GM12864 (cell line): ENCODE measurements around the gene UGGT2.

Experiments used
- DNase-seq: peaks from one replicate; pipeline ENCODE4 v3.0.0-alpha.2; 2011; ENCODE audit warnings: low read depth
- H3K4me3 ChIP-seq: 2 replicates; pipeline ENCODE4 v1.5.1; 2011; ENCODE audit warnings: mild to moderate bottlenecking, low read depth, low read length, control low read depth
- TF ChIP-seq, protein P1 (sequence below): IDR thresholded peaks from 2 replicates; pipeline ENCODE4 v1.5.1; 2011; ENCODE audit warnings: low read depth, mild to moderate bottlenecking, moderate library complexity, low read length, control low read depth, inconsistent platforms; ENCODE audit errors: missing control alignments

Gene UGGT2

DNA sequence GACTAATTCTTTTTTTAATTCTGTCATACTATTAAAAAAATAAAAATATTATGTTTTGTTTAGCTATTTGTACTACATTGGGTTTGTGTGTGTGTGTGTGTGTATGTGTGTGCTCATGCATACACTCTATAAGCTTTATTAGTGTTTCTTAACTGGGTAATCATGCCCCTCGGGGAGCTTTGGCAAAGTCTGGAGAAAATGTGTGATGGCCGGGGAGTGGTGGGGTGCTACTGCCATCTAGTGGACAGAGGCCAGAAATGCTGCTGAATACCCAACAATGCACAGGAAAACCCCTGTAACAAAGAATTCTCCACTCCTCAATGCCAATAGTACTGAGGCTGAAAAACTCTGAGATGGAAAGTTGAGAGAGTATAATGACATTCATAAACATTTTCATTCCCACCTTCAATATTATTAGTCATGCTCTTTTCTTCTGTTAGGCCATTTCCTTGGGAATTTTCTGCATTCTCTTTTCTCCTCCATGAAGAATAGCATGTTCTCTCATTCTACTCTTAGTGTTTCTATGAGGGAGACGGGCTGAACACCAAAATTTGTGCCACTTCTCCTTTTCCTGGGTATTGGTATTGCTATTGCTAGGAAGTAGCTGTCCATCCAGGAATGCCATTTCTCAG, 219.0 kb downstream of the UGGT2 start:
- no peak overlapping the region for H3K4me3 ChIP-seq
- TF ChIP-seq, protein P1, sequence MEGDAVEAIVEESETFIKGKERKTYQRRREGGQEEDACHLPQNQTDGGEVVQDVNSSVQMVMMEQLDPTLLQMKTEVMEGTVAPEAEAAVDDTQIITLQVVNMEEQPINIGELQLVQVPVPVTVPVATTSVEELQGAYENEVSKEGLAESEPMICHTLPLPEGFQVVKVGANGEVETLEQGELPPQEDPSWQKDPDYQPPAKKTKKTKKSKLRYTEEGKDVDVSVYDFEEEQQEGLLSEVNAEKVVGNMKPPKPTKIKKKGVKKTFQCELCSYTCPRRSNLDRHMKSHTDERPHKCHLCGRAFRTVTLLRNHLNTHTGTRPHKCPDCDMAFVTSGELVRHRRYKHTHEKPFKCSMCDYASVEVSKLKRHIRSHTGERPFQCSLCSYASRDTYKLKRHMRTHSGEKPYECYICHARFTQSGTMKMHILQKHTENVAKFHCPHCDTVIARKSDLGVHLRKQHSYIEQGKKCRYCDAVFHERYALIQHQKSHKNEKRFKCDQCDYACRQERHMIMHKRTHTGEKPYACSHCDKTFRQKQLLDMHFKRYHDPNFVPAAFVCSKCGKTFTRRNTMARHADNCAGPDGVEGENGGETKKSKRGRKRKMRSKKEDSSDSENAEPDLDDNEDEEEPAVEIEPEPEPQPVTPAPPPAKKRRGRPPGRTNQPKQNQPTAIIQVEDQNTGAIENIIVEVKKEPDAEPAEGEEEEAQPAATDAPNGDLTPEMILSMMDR, result peak; percentile 87
- peak; percentile 29 for DNase-seq

DNA sequence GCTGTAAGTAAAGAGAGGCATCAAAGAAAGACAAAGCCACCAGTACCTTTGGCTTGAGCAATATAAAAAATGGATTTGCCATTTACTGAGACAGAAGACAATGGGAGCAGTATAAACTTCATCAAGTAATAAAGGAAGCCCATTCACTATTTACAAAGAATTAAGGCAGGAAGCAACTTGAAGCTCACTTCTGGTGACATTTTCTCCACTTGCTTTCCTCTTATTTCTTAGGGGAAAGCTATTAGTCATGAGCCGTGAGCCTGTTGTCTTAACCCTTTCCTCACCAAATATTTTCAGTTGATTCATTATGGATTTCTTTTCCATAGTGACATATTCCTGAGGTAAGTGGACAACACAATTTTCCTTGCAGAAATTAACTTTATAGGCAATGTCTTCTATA, 219.5 kb downstream of the UGGT2 start:
- DNase-seq, result no peak
- TF ChIP-seq, protein P1, result no peak
- no peak overlapping the region for H3K4me3 ChIP-seq

DNA sequence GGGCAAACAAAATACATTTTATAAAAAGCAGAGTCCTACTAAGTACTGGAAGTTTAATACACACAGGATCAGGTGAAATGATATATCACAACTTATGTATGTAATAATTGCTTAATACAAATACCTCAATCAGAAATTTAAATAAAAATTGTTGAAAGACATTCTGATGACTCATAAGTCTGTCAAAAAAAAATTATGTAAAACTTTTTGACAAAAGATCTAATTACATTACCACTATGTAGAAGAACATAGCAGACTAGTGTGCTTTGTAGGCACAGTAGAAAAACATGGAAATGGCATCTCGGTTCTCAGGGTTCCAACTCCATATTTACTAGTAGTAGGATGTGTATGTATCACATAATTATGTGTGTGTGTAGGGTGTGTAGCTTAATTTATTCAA, 220.1 kb downstream of the UGGT2 start:
- TF ChIP-seq, protein P1, result no peak
- H3K4me3 ChIP-seq, result no peak overlapping the region
- DNase-seq, result no peak

DNA sequence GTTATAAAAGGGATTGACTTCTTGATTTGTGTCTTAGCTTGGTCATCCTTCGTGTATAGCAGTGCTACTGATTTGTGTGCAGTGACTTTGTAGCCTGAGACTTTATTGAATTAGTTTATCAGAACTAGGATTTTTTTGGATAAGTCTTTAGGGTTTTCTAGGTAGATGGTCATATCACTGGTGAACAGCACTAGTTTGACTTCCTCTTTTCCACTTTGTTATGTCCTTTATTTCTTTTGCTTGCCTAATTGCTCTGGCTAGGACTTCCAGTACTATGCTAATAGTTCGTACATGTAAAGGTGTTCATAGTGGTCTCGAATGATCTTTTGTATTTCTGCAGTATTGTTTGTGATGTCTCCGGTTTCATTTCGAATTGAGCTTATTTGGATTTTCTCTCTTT, 230.9 kb downstream of the UGGT2 start:
- TF ChIP-seq, protein P1, result no peak
- DNase-seq, result no peak
- H3K4me3 ChIP-seq, result no peak overlapping the region

DNA sequence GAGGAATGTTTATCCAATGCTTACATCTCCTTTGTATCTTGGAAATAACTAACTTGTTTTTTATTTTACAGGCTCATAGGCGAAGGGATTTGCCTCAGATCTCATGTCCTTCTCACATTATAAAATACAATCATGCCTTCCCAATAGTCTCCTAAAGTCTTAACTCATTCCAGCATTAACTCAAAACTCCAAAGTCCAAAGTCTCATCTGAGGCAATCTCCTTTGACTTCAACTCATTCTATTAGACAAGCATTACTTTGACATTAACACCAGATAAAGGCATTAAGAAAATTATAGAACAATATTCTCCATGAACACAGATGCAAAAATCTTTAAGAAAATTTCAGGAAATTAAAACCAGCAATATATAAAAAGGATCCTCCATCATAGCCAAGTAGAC, 238.7 kb downstream of the UGGT2 start:
- no peak for DNase-seq
- TF ChIP-seq, protein P1, result no peak

DNA sequence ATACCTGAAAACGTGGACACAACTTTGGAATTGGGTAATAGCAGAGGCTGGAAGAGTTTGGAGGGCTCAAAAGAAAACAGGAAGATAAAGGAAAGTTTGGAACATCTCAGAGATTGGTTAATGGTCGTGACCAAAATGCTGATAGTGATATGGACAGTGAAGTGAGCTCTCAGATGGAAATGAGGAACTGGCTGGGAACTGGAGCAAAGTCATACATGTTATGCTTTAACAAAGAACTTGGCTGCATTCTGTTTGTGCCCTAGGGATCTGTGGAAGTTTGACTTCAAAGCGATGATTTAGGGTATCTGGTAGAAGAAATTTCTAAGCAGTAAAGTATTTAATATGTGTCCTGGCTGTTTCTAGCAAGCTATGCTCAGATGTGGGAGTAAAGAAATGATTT, 240.1 kb downstream of the UGGT2 start:
- TF ChIP-seq, protein P1, result no peak
- no peak for DNase-seq
- H3K4me3 ChIP-seq, result no peak overlapping the region

More for the DNA sequence above, 238.7 kb downstream of the UGGT2 start:
- H3K4me3 ChIP-seq, result no peak overlapping the region

DNA sequence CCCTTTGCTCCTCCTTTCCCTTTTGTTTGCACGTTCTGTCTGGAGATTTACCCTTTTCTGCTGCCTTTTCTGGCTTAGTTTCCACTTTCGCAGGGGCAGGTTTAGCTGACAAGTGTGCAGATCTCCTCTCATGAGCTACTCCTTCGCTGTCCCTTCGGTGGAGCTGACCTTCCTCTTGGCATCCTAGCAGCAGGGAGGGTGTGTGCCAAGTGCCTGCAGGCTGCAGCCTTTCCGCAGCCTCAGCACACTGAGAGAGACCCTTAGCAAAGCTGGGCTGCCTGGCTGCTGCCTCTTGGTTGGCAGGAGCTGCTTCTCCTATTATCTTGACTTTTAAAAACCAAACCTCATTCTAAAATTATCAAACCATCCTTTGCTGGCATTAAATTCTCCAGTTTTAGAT, 243.8 kb downstream of the UGGT2 start:
- TF ChIP-seq, protein P1, result no peak
- no peak for DNase-seq
- no peak overlapping the region for H3K4me3 ChIP-seq
